H4 (cell line): Measurements from ENCODE around the gene DSCAML1. TPM values are rescaled to one million over a fixed set of nuclear protein-coding genes. Genes with fewer than 3 reads are reported as not detected.

Source experiments
- DNase-seq: peaks from one replicate; pipeline ENCODE4 v3.0.0-alpha.2; 2015; ENCODE audit warnings: low spot score
- total RNA-seq: library from RNA; depleted of rRNA; stranded (reverse); fragments of >200 nt; shearing (Covaris generic); gene quantifications from 2 replicates; pipeline ENCODE4 v1.2.3, GENCODE V29; 2014; rRNA removed

DSCAML1 gene
- total RNA-seq, 1 experiment from 2014 or later, result not detected

DNA sequence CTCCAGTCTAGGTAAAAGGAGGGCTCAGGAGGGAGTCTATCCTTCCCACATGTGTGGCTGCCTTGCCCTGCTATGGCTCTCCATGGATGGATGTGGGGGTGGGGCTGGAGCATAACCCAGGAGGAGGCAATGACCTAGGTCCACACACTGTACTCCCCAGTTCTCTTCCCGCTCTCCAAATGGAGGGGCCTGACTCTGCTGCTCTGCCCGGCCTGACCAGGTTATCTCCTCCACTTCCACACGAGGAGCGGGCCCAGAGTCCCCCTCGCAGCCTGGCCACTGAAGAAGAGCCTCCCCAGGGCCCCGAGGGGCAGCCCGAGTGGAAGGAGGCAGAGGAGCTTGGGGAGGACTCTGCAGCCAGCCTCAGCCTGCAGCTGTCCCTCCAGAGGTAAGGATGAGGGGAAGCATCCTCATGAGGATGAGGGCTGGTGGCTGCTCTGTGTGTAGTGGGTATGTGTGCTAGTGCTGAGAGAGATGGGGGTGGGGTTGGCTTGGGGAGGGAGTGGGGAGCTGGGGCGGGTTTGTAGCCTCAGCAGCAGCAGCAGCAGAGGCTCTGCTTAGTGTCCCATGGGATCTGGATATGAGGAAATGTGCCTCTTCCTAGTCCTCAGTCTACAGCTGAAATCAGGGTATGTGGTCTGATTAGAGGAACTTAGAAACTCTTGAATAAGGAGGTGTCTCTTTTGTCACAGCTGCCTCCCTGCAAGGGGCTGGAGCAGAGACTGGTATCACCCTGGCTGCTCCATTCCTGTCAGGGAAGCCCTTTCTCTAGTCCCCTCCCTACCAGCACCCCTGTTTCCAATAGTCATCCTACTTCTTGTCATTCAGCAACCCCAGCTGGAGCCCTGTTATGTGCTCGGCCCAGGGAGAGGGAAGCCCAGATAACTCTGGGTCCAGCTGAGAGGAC, 415.3 kb downstream of the DSCAML1 start:
- no peak for DNase-seq

GRCh38 chr11:117380676-117381075, 416.3 kb downstream of the DSCAML1 start:
- DNase-seq, result no peak

DNA sequence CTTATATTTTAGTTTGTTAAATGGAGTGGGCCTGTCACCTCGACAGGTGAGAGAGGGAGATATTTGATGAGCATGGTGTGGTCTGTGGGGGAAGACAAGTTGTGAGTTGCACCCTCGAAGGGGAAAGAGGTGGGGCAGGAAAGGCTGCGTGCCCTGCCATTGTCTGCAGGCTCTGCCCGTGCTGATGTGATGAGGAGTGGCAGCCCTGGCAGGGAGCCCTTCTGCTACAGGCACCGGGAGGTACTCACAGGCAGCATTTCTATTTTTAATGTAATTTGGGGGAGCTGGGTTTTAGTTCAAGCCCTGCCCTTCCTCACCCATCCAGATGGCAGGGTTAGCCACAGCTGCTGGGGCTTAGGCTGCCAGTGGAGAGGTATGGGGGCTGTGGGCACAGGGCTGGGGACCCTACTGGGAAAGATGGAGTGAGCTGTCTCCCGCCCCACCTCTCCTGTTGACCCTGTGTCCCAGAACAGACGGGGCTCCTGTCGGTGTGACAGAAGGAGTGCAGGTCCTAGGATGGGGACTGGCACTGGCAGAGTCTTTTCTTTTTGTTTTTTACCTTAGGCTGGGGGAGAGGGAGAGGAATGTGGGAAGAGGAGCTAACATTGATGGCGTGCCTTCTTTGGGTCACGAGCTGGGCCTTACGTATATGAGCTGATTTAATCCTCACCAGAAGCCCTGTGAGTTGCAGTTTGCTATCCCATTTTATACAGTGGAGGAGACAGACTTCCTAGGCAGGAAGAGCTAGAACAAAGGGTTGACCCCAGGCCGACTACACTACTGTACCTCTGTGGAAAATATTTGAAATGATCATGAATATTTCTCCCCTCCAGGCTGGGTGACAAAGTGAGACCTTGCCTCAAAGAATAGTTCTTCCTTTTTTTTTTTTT, 417.8 kb downstream of the DSCAML1 start:
- DNase-seq, result no peak

Other genes starting within 250 kb of the DSCAML1 start
- not detected in 2 replicates for gene FXYD2, start 27.5 kb upstream of the DSCAML1 start, total RNA-seq
- 12.8 and 15.8 TPM in 2 replicates for gene FXYD6, start 79.4 kb upstream of the DSCAML1 start, total RNA-seq
- gene TMPRSS13, start 132.2 kb upstream of the DSCAML1 start, total RNA-seq, result 0.33 TPM in 1 of 2 replicates, not detected in the other
- 0.04 TPM in 1 of 2 replicates, not detected in the other for gene IL10RA, start 189.2 kb upstream of the DSCAML1 start, total RNA-seq